NT2/D1 (cell line): ENCODE results near the gene TRAF4.

Source experiments
- SUZ12 ChIP-seq: IDR thresholded peaks from 2 replicates; pipeline ENCODE4 v1.6.1; 2011; ENCODE audit not compliant: insufficient read length, insufficient read depth; ENCODE audit errors: extremely low read depth
- YY1 ChIP-seq: IDR thresholded peaks from 2 replicates; pipeline ENCODE4 v1.6.1; 2011; ENCODE audit not compliant: insufficient read length, insufficient read depth
- ZNF274 ChIP-seq: IDR thresholded peaks from 2 replicates; pipeline ENCODE4 v1.6.1; 2011; ENCODE audit warnings: mild to moderate bottlenecking, low read depth, low read length

DNA sequence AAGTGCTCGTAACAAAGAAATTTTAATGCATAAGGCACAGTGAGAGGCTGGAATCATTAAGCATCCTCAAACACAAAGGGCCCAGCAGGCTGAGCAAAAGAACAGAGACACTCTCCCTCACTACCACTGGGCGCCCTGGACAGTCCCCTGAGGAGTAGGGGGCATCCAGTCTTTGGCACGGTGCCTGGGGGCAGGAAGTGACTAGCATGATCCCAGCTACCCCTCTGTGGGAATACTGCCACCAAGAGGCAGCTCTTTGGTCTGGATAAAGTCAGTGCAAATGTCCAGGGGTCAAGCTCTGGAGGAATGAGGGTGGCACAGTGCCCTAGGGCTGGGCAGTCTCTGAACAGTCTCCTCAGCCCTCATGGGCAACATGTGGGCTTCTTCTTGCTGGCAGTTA is 29.5 kb upstream of the TRAF4 start:
- TF ChIP-seq ZNF274 (no peak), YY1 (no peak), SUZ12 (no peak)
